HG02852 (cell line): ENCODE results near the gene GPATCH2L.

Experiments
- ATAC-seq: cut with Tn5 transposase; IDR thresholded peaks from one replicate; pipeline ENCODE4 v1.9.1; 2021; ENCODE audit warnings: mild to moderate bottlenecking, moderate library complexity; ENCODE audit not compliant: unreplicated experiment

Gene GPATCH2L

DNA sequence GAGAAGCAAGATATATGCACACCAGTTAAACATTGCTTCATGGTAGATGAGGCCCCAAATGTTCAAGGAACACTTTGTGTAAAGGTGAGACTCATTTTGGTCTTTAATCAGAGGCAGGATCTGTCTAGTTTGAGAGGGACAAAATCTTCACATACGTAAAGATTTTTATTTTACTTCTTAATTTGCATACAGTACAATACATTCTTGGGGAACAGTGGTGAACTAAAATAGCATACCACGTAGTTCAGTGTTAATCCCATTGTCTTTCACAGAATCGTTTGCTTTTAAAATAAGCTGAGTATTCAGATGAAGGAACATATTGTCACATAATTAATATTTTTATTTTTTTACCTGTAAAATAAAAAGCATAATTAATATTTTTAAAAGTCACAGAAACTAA is 43.3 kb downstream of the GPATCH2L start:
- ATAC-seq, result no peak

DNA sequence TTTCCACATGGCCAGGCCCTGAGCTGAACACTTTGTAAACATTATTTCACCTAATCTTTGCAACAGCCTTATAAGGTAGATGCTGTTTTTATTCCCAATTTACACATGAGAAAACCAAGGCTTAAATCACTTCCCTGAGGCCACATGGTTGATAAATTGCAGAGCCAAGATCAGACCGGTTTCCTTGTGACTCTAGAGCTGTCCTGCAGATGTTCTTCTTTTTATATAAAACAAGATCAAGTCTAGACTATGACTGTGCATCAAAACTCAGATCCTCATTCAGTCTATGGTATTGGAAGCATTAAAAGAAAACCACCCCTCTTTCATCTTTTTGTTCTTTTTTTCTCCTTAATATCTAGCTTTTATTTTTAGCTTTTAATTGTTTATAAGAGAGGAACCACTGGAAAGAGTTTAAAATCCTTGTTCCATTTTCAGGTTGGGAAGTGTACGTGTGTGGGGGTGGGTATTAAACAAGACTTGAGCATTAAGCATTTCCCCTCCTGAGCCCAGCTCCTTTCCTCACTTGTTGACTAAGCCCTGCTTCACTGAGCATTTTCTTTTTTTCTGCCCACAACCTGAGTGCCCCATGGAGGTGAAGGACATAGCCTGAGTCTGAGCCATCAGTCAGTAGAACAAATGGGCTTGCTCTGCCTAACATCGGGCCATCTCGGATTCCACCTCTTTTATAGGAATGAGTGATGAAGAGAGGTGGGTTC is 45.4 kb downstream of the GPATCH2L start:
- ATAC-seq, result no peak

DNA sequence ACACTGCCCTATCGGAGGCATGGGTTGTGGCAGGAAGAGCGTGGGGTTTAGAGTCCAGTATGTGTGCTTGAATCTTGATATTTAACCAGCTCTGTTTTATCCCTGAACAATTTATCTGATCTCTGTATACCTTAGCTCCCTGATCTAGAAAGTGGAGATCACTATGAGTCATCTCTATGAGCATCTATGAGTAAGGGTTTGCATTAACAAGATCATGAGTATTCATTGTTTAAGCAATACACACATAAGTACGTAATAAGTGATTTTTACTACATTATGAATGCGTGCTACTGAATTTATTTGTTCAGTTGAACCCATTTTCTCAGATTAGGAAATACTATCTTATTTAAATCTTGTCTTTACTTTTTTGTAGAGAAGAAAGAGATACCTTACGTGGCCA is 49.4 kb downstream of the GPATCH2L start:
- ATAC-seq, result no peak

DNA sequence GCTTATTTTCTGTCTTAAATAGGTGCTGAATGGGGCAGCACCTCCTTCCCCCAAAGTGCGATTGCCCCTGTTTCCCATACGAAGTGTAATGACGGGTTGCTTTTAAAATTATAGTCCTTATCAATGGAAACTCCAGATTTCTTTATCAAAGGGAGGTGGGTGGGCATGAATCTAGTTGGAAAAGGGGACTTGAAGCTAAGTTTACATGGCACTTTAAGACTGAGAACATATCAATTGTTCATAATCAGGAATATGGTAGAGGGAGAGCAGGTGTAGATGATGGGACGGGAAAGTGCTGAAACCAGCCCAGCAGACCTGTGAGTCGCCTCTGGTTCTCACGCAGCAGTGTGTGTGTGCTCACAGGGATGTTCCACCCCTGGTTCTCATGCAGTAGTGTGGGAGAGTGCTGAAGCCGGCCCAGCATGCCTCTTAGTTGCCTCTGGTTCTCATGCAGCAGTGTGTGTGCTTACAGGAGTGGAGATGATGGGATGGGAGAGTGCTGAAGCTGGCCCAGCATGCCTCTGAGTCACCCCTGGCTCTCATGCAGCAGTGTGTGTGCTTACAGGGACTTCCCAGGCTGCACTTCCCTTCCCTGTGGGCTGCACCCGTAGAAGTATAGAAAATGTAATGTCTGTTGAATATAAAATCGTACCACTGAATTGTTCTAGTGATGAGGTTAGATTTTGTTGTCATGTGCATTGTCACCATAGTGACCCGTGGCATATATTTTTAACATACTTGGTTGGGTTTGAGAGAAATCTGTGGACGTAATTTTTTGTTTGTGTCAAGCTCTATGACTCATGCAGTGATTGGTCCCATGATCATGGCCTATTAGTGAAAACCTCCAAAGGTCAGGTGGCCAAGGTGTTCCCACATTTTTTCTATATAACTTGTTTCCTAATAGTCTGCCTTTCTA is 51.6 kb downstream of the GPATCH2L start:
- ATAC-seq, result peak; percentile 66

DNA sequence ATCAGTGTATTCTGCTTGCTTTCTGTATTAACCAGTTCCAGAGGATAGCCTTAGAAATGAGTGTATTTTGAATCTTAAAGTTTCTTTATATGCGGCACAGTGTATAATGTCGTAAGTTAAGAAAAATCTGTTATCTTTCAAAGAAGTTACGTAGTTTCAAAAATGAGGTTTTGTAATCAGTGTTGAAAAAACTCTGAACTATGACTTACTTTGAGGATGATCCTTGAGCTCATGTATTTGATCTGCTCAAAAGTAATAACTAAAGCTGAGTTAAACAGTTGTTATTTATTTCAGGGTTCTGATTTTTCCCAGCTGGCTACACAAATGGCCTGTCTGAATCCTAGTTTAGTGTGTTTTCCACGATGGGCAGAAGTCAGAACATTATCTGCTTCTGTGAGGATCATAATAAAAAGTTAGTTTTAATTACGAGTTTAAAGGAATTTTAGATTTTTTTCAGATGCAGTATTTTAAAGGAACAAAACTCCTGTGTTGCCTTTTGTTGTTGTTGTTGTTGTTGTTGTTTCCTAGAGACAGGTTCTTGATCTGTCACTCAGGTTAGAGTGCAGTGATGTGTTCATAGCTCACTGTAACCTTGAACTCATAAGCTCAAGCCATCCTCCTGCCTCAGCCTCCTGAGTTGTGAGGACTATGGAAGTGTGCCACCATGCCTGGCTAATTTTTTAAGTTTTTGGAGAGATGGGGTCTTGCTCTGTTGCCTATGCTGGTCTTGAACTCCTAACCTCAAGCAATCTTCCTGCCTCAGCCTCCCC is 52.9 kb downstream of the GPATCH2L start:
- ATAC-seq, result no peak

DNA sequence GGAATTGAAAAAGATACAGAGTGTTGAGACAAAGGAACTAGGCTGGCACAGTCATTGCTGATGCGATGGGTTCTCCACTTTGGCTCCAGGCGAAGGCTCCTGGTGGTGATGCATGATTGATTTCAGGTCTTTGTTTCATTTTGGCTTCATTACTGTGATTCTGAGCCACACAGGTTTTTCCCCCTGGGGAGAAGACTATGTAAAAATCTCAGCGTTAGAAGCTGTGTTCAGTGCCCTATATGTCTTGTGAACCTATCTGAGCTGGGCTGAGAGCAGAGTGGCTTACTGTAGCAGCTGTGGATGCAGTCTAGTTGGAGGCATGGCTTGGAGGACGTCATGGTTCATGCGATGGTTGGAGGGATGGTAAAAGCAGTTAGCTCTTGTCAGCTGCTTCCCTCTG is 54.0 kb downstream of the GPATCH2L start:
- no peak for ATAC-seq

DNA sequence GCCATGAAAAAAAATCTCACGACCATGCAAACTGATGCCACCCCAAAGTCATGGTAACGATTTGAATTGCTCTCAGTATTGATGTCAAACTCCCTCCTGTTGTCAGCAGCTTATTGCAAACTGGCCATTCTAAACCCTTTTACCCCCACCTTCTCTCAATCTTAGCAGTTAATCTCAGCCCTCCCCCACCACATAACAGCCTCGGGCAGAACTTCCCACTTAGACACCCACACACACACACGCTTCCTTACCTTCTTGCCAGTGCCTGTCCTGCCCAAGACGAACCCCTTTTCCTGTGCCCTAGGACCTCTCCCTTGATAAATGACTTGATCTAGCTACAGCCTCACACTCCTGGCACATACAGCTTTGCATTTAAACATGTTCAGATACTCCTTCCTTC is 56.6 kb downstream of the GPATCH2L start:
- no peak for ATAC-seq

DNA sequence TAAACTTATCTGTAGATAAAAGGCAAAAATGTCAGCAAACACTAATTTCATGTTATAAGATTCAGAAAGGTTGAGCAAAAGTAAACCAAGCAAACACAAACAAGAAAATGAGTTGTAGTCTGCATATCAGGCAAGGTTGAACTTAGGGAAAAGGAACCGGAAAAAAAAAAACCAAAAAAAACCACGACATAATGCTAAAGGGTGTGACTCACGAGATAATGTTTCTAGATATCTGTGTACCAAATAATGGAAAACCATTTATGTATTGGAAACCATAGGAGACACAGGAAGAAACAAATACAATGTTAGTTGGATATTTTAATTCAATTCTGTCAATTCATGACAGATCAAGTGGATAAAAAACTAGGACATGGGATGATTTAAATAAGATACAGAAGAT is 60.5 kb downstream of the GPATCH2L start:
- ATAC-seq, result no peak

DNA sequence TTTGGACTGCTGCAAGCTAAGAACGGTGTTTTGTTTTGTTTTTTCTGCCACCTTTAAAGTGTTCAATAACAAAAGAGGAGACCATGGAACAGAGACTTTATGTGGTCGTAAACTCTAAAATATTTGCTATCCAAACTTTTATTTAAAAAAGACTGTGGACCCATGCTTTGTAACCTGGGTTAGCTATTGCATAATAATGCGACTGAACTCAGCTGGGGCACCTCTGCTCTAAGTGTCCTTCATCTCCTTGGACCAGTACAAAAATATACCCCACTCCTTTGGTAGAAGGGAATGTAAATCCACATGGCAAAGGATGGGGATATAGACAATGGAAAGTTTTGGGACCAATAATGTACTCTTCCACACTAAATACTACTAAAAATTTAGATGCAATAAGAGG is 65.5 kb downstream of the GPATCH2L start:
- ATAC-seq, result no peak

DNA sequence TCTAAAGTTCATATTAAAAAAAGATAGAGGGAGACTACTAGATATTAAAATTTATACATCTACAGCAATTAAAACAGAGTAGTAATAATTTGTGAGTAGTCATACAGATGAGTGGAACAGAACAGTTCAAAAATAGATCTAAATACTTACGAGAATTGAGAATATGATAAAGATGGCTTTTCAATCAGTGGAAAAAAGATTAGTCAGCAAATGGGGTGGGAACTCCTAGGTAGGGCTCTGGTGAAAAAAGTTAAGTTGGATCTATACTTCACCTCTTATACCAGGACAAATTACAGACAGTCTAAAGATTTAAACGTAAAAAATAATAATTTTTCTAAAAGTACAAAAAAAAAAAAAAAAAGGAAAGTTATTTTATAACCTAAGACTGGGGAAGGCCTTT is 66.9 kb downstream of the GPATCH2L start:
- ATAC-seq, result no peak

DNA sequence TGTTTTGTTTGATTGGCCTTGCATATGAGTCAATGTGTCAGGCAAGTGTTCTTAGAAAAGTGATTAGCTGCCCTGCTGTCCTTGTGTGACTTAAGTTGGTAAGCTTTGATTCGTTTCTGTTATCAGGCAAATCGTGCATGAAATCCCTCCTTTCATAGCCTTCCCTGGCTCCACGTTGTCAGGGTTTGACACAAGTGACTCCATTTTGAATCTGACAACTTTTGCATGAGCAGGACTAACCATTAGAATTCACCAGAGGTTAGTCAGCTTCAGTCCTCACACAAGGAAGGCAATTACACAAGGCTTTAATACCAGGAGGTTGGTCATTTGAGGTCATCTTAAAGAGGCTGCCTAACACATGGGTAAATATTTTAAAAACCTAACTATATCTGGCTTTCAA is 68.2 kb downstream of the GPATCH2L start:
- ATAC-seq, result no peak

DNA sequence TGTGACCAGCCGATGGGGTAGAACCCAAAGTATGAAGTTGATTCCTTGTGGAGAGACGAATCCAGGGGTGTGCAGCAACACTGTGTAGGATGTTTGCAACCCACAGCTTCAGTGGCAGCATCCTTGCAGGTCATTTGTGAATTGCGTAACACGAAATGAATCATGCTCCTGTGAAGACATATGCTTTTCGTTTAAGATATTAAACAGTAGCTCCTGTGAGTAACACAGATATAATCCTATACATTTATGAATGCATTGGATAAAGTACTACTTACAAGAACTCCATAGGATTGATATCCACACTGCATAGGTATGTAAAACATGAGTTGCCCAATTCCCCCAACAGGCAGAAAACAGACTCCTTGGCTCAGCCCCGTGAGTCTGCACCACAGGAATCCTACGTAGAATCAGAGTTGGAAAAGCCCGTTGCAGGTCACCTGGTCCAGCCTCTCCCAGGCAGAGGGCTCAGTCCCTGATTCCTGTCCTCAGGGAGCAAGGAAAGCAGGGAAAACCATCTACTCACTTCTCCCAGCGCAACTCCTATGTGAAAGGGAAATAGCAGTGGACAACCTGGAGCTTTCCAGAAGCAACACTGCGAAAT is 75.8 kb downstream of the GPATCH2L start:
- no peak for ATAC-seq

DNA sequence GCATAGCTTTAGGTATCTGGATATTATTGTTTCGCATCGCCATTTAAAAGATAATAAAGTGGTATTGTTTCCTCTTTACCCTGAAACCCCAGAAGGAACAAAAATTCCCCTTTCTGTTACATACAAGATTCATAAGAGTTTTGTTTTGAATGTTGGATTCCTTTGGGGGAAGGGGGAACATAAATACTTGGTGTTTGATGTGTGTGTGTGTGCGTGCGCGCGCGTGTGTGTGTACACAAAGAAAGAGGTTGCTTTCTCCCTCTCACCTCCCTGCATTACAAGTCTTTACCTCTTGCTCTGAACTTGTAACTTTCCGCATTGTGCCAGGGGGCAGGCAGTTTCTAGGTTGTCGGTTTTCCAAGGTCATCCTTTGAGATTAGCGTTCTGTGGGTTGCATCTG is 76.4 kb downstream of the GPATCH2L start:
- ATAC-seq, result no peak

DNA sequence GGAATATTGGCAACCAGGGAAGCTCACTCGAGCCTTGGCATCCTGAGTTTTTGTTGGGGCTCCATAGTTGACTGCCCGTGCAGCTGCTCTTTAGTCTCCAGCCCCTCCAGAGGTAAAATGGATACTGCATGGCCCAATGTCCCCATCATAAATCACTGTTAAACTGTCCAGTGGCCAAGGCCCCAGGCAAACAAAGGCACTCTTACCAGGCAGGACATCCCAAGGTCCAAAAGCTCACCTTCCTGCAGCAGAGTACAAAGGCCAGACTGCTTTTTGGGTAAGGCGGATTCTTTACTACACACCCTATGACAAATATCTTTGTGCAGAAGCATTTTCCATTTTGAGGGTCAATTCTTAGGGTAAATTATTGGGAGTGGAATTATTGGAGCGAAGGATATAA is 81.1 kb downstream of the GPATCH2L start:
- no peak for ATAC-seq

DNA sequence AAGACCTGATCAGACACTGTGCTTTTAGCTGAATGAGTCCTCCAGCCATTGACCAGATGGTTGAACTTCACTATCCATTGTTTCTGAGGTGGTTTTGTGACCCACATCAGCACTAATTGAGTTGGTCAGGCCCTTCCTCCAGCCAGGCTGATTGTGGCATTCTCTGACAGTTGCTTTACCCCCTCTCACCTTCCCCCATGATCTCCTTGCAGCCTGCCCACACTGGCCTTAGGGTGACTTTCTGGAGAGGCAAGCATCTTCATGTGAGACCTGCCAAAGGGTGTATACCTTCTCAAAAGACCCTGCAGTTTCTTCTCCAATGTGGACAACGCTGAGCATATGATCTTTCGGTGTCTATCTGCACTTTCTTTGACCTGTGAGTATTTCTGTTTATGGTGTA is 83.9 kb downstream of the GPATCH2L start:
- ATAC-seq, result no peak

DNA sequence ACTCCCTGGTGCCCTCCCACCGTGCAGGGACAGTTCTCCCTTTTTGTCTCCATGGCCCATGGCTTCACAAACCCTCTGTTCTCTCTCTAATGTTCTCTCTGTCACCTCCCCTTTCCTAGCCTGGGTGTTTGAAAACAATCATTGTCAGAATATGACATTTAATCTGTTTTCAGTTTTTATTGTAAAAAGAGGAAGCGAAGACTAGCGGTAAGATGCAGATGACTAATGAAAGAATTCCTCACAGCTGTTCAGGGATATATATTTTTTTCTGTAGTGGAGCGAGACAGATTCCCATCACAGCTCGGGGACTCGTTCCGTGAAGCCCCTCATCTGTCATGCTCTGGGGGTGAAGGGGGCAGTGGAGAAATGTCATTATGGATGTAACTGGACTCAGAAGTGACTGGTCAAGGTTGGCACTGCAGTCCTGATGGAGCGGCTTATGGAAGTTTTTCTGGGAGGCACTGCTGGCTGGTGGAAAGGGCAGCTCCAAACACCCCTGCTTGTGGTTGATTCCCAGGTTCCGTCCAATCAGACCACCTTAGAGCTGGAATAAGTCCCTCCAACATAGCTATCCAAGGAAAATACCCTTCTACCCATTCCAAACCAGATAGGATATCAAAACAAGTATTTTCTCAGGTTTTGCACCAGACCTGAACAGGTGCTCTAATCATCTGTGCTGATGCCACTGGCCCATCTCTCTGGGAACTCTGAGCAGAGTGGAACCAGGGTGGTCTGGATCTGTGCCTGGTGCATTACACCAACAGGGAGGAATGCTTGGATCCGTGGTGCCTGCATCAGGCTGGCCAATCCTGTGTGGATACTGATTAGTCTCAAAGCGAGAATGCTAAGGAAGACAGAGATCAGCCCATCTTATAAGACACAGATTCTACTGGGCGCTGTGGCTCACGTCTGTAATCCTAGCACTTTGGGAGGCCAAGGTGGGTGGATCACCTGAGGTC is 84.7 kb downstream of the GPATCH2L start:
- peak; percentile 73 for ATAC-seq

DNA sequence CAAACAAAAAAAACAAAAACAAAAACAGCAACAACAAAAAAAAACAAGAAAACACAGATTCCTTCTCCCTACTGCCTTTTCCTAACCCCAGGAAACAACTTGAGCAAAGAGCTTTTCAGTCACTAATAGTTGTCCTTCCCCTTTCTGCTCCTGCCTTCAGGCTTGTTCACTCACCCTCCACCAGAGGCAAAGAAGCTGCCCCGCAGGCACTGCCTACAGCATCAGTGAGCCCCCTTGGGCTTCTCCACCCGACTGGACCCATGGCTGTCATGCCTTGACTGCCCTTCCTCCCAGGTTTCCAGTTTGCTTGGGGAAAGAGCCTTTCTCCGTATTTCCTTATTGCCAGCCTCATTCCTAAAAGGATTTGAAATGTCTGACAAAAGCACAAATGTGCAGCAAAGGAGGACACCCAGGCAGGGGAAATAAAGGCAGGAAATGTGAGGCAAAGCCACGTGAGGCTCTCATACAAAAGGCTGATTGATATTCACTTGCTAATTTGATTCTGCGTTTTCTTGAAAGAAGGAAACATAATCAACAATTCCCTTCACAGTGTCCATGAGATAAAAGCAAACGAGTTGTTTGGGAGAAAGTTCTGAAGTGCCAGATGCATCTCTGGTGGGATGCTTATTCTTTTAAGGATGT is 85.7 kb downstream of the GPATCH2L start:
- no peak for ATAC-seq

DNA sequence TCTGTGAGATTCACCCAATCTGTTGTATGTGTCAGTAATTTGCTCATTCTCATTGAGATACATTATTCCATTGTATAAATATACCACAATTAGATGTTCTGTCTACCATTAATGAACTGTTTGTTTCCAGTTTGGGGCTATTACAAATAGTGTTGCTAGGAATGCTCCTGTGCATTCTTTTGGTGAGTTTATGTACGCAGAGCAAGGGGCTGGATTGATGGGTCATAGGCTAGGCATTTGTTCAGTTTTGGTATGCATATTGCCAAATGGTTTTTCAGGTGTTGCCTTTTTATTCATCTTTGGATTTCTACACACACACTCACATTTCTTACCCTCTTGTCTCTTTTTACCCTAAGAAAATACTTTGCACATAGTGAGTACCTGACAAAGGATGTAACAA is 93.4 kb downstream of the GPATCH2L start:
- no peak for ATAC-seq

DNA sequence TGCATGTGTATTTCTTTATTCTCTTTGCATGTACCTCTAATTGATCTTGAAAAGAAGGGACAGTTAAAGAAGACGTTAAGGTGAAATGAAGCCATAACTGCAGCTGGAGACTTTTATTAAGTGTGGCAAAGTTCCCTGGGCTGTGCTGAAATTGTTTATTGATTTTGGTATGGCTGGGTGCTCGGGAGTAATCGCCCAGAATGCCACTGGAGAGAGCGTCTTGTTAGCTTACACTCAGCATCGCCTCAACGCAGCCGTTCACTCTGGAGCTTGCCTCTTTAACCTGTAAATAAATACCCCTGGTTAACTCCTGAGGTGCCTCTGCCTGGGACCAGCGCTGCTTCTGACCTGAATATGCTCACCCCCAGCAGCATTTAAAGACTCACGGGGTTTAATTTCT is 98.6 kb downstream of the GPATCH2L start:
- ATAC-seq, result no peak

DNA sequence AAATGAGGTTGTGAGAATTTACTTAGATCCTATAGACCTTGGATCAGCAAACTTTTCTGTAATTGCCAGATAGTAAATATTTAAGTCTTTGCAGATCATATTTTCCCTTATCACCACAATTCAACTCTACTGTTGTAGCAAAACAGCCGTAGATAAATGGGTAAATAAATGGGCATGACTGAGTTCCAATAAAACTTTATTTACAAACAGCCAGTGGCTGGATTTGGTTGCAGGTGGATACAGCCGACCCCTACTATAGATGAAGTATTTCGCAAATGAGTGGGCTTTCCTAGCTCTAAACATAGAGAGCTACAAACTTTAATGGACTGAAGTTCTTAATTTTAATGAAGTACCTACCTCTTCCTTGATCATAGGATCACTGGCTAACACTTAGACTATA is 100.7 kb downstream of the GPATCH2L start:
- ATAC-seq, result no peak
